SK-N-SH (cell line): ENCODE measurements around the gene DDI2. TPM values are rescaled to one million over a fixed set of nuclear protein-coding genes. Genes with fewer than 3 reads are reported as not detected.

Experiments
- CTCF ChIA-PET: fragments of 300-600, 350-600 bp; formaldehyde crosslinking; extraction: SDS; loops from one replicate; lab custom pipeline; 2021; lab: Yijun Ruan, JAX
- POLR2A ChIA-PET: fragments of 350-600 bp; sonication (Branson Sonifier 250); formaldehyde crosslinking; extraction: SDS; loops from one replicate; lab custom pipeline; 2020; ENCODE audit warnings: antibody characterized with exemption, inconsistent platforms; lab: Yijun Ruan, JAX
- DNase-seq: peaks from one replicate; pipeline ENCODE4 v3.0.0; 2012
- H2AFZ ChIP-seq: fragments of 200-600 bp; sonication (generic); 2 replicates; pipeline ENCODE4 v1.8.1; 2016; ENCODE audit warnings: antibody characterized with exemption, mild to moderate bottlenecking, low read depth
- H3F3A ChIP-seq: fragments of 200-600 bp; sonication (generic); replicated peaks from 2 replicates; pipeline ENCODE3; 2016; ENCODE audit warnings: antibody characterized with exemption, mild to moderate bottlenecking; ENCODE audit not compliant: insufficient read depth
- H3K27ac ChIP-seq, 2 experiments: fragments of 200-500 bp in 1 of 2; fragments of 200-600 bp in 1 of 2; sonication (Bioruptor generic) in 1 of 2; sonication (generic), shearing (Covaris generic) in 1 of 2; 2 replicates each; pipeline versions ENCODE4 v1.5.1 to v1.6.1; 2014 to 2016; ENCODE audit warnings: low read depth in 2 of 2, inconsistent platforms in 1 of 2, low read length in 1 of 2, mild to moderate bottlenecking in 1 of 2, mixed read lengths in 1 of 2
- H3K27me3 ChIP-seq: fragments of 200-600 bp; sonication (generic), shearing (Covaris generic); 2 replicates; pipeline ENCODE4 v1.6.1; 2016; ENCODE audit warnings: mixed run types; ENCODE audit not compliant: insufficient read depth
- H3K36me3 ChIP-seq, 2 experiments: fragments of 200-500 bp in 1 of 2; fragments of 200-600 bp in 1 of 2; sonication (Bioruptor generic) in 1 of 2; sonication (generic) in 1 of 2; replicated peaks in 1 of 2; 2 replicates each; pipeline versions ENCODE3 to v1.5.1; 2014 to 2016; ENCODE audit warnings: low read length in 1 of 2, mild to moderate bottlenecking in 1 of 2; ENCODE audit not compliant: insufficient read depth in 2 of 2, control insufficient read depth in 1 of 2
- H3K4me1 ChIP-seq, 2 experiments: fragments of 200-500 bp in 1 of 2; fragments of 200-600 bp in 1 of 2; sonication (Bioruptor generic) in 1 of 2; sonication (generic), shearing (Covaris generic) in 1 of 2; 2 replicates each; pipeline versions ENCODE4 v1.5.1 to v1.6.1; 2014 to 2016; ENCODE audit warnings: low read depth in 1 of 2, low read length in 1 of 2, mixed run types in 1 of 2; ENCODE audit not compliant: insufficient read depth in 2 of 2, control insufficient read depth in 1 of 2
- H3K4me2 ChIP-seq: fragments of 200-600 bp; sonication (generic), shearing (Covaris generic); 2 replicates; pipeline ENCODE4 v1.6.1; 2017; ENCODE audit warnings: mixed run types
- H3K4me3 ChIP-seq, 2 experiments: fragments of 200-500 bp in 1 of 2; fragments of 200-600 bp in 1 of 2; sonication (Bioruptor generic) in 1 of 2; sonication (generic), shearing (Covaris generic) in 1 of 2; 2 replicates each; pipeline versions ENCODE4 v1.5.1 to v1.8.1; 2014 to 2016; ENCODE audit warnings: low read depth in 2 of 2, inconsistent platforms in 1 of 2, low read length in 1 of 2, mild to moderate bottlenecking in 1 of 2, mixed read lengths in 1 of 2, moderate library complexity in 1 of 2
- H3K79me2 ChIP-seq: fragments of 200-600 bp; sonication (generic); 2 replicates; pipeline ENCODE4 v1.8.1; 2017; ENCODE audit warnings: mild to moderate bottlenecking; ENCODE audit not compliant: insufficient read depth
- H3K9ac ChIP-seq: fragments of 200-600 bp; sonication (generic); 2 replicates; pipeline ENCODE4 v1.6.1; 2017; ENCODE audit warnings: mixed run types
- H3K9me2 ChIP-seq: fragments of 200-600 bp; sonication (generic); 2 replicates; pipeline ENCODE4 v1.6.1; 2017; ENCODE audit warnings: mixed run types
- H3K9me3 ChIP-seq: fragments of 200-600 bp; sonication (generic); 2 replicates; pipeline ENCODE4 v1.6.1; 2017; ENCODE audit warnings: mixed run types, mild to moderate bottlenecking, moderate library complexity
- H4K20me1 ChIP-seq: fragments of 200-600 bp; sonication (generic); 2 replicates; pipeline ENCODE4 v1.6.1; 2017; ENCODE audit warnings: mild to moderate bottlenecking, mixed run types; ENCODE audit not compliant: insufficient read depth
- CHD2 ChIP-seq: fragments of 150-350 bp; IDR thresholded peaks from 2 replicates; pipeline ENCODE4 v1.6.1; 2018; ENCODE audit warnings: low read length; ENCODE audit not compliant: partially characterized antibody
- EP300 ChIP-seq, 2 experiments: IDR thresholded peaks; 2 replicates each; pipeline versions ENCODE4 v1.4.0 to v1.6.1; 2012; ENCODE audit warnings: borderline replicate concordance in 1 of 2, low read depth in 1 of 2, low read length in 1 of 2
- FOXM1 ChIP-seq: IDR thresholded peaks from 2 replicates; pipeline ENCODE4 v1.4.0; 2012; ENCODE audit warnings: low read depth, mild to moderate bottlenecking
- GATA2 ChIP-seq: sonication (generic); formaldehyde crosslinking; IDR thresholded peaks from 2 replicates; pipeline ENCODE4 v1.5.0; 2020; ENCODE audit warnings: mild to moderate bottlenecking, missing genetic modification reagents
- MXI1 ChIP-seq: IDR thresholded peaks from 2 replicates; pipeline ENCODE4 v1.6.1; 2012; ENCODE audit warnings: mild to moderate bottlenecking, low read depth, low read length, improper control_type of control experiment
- NFIC ChIP-seq: IDR thresholded peaks from 2 replicates; pipeline ENCODE4 v1.4.0; 2012; ENCODE audit warnings: borderline replicate concordance
- POLR2AphosphoS5 ChIP-seq: IDR thresholded peaks from 2 replicates; pipeline ENCODE4 v1.6.1; 2012; ENCODE audit warnings: low read depth, low read length
- RAD21 ChIP-seq: IDR thresholded peaks from 2 replicates; pipeline ENCODE4 v1.6.1; 2012; ENCODE audit warnings: mild to moderate bottlenecking, low read length
- RCOR1 ChIP-seq: fragments of 150-350 bp; IDR thresholded peaks from 2 replicates; pipeline ENCODE4 v1.6.1; 2017; ENCODE audit warnings: antibody characterized with exemption, low read length
- SIN3A ChIP-seq: IDR thresholded peaks from 2 replicates; pipeline ENCODE4 v1.6.1; 2012; ENCODE audit warnings: low read depth, mild to moderate bottlenecking, low read length, moderate library complexity, borderline replicate concordance
- WGBS: methylation state at CpG from one replicate; pipeline ENCODE4 v1.1.6; 2017; ENCODE audit warnings: low lambda C conversion rate; 5-methylcytosine and 5-hydroxymethylcytosine counted together
- polyA plus RNA-seq, 3 experiments: library from polyadenylated mRNA; depleted of rRNA; stranded (reverse); fragments of >200 nt; gene quantifications; 2 replicates each; pipeline ENCODE4 v1.2.3, GENCODE V29; 2012
- TF ChIP-seq, protein P1 (sequence below): IDR thresholded peaks from 2 replicates; pipeline ENCODE4 v1.4.0; 2012; ENCODE audit warnings: low read depth, borderline replicate concordance
- TF ChIP-seq, protein P2 (sequence below): fragments of 200-600 bp; sonication (generic); IDR thresholded peaks from 2 replicates; pipeline ENCODE4 v1.6.1; 2017; ENCODE audit warnings: antibody characterized with exemption, mild to moderate bottlenecking, moderate library complexity
- TF ChIP-seq, protein P3 (sequence below): IDR thresholded peaks from 2 replicates; pipeline ENCODE4 v1.4.0; 2012; ENCODE audit warnings: low read depth, borderline replicate concordance
- TF ChIP-seq, protein P4 (sequence below): IDR thresholded peaks from 2 replicates; pipeline ENCODE4; 2012

The DDI2 gene
- polyA plus RNA-seq, 1 of the 3 experiments (the other 2 are of a cell fraction): 2.8 TPM

DNA sequence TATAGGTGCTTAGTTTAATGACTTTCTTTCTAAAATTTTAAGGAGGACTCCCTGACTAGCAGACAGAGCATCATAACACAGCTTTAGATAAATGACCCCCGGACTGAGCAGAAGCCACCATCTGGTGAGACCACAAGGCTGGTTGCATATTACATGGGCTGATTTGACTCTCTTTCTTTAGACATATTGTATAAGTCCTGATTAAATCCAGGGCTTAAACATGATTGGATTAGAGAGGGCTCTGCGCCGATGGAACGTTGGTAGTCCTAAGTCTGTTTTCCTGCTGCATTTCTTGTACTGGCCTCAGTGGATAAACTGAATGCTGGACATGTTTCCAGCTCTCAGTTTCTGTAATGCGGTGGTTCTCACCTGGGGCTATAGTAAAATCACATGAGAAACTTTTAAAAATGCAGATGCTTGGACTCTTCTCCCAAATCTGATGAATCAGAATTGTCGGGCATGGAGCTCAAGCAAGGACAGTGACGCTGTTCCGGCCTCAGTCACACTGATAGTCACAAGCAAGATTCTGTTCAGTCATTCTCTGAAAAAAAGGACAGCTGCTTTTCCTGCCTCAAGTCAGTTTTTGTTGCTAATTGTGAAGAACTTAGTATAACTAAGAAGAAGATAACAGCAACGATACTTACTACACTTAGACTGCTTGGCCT, 16.6 kb downstream of the DDI2 start:
- H3K4me3 ChIP-seq: 0 out of 4 replicates have a peak overlapping the region, but pooled peaks of 1 of the 2 experiments have one; percentile 23
- H3K27ac ChIP-seq: no peak overlapping the region
- H4K20me1 ChIP-seq: no peaks in the 10 kb centered on the region
- H3F3A ChIP-seq: peaks cover 4% of the 10 kb centered on the region
- no peak overlapping the region for H3K4me2 ChIP-seq
- TF ChIP-seq NFIC (no peak), POLR2AphosphoS5 (no peak), GATA2 (CRISPR knock-in tag) (no peak), MXI1 (no peak)
- TF ChIP-seq, protein P1, sequence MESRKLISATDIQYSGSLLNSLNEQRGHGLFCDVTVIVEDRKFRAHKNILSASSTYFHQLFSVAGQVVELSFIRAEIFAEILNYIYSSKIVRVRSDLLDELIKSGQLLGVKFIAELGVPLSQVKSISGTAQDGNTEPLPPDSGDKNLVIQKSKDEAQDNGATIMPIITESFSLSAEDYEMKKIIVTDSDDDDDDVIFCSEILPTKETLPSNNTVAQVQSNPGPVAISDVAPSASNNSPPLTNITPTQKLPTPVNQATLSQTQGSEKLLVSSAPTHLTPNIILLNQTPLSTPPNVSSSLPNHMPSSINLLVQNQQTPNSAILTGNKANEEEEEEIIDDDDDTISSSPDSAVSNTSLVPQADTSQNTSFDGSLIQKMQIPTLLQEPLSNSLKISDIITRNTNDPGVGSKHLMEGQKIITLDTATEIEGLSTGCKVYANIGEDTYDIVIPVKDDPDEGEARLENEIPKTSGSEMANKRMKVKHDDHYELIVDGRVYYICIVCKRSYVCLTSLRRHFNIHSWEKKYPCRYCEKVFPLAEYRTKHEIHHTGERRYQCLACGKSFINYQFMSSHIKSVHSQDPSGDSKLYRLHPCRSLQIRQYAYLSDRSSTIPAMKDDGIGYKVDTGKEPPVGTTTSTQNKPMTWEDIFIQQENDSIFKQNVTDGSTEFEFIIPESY: no peak
- TF ChIP-seq, protein P2, sequence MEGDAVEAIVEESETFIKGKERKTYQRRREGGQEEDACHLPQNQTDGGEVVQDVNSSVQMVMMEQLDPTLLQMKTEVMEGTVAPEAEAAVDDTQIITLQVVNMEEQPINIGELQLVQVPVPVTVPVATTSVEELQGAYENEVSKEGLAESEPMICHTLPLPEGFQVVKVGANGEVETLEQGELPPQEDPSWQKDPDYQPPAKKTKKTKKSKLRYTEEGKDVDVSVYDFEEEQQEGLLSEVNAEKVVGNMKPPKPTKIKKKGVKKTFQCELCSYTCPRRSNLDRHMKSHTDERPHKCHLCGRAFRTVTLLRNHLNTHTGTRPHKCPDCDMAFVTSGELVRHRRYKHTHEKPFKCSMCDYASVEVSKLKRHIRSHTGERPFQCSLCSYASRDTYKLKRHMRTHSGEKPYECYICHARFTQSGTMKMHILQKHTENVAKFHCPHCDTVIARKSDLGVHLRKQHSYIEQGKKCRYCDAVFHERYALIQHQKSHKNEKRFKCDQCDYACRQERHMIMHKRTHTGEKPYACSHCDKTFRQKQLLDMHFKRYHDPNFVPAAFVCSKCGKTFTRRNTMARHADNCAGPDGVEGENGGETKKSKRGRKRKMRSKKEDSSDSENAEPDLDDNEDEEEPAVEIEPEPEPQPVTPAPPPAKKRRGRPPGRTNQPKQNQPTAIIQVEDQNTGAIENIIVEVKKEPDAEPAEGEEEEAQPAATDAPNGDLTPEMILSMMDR: no peak
- TF ChIP-seq, protein P3, sequence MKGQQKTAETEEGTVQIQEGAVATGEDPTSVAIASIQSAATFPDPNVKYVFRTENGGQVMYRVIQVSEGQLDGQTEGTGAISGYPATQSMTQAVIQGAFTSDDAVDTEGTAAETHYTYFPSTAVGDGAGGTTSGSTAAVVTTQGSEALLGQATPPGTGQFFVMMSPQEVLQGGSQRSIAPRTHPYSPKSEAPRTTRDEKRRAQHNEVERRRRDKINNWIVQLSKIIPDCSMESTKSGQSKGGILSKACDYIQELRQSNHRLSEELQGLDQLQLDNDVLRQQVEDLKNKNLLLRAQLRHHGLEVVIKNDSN: no peak
- TF ChIP-seq, protein P4, sequence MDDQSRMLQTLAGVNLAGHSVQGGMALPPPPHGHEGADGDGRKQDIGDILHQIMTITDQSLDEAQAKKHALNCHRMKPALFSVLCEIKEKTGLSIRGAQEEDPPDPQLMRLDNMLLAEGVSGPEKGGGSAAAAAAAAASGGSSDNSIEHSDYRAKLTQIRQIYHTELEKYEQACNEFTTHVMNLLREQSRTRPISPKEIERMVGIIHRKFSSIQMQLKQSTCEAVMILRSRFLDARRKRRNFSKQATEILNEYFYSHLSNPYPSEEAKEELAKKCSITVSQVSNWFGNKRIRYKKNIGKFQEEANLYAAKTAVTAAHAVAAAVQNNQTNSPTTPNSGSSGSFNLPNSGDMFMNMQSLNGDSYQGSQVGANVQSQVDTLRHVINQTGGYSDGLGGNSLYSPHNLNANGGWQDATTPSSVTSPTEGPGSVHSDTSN: no peak
- H3K4me1 ChIP-seq: no peaks in the 10 kb centered on the region
- ChIA-PET POLR2A (no interaction called here), CTCF (interaction anchor here (0.7 to 1.4 kb wide), 2 partner anchors 11 to 39 kb away, joined by 3 to 4 read pairs; no protein-coding TSS in a partner anchor)
- no peak for DNase-seq
- H3K36me3 ChIP-seq: peaks cover 38 to 76% of the 10 kb centered on the region in 2 experiments
- no peaks in the 10 kb centered on the region for H3K9me3 ChIP-seq
- no peaks in the 10 kb centered on the region for H3K9me2 ChIP-seq
- no peak overlapping the region for H3K9ac ChIP-seq
- H2AFZ ChIP-seq: no peak overlapping the region
- no peaks in the 10 kb centered on the region for H3K27me3 ChIP-seq
- H3K79me2 ChIP-seq: peaks cover 13% of the 10 kb centered on the region
- 90% methylated on average over 9 of the region's 9 CpGs for WGBS

DNA sequence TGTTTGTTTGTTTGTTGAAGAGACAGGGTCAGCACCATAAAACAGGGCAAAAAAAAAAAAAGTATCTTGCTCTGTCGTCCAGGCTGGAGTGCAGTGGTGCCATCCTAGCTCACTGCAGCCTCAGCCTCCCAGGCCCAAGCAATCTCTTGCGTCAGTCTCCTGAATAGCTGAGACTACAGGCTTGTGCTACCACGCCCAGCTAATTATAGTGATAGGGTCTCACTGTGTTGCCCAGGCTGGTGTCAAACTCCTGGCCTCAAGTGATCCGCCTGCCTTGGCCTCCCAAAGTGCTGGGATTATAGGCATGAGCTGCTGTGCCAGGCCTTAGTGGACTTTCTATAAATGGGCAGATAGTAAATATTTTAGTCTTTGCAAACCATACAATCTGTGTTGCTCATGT, 19.2 kb downstream of the DDI2 start:
- H3K79me2 ChIP-seq: no peaks in the 10 kb centered on the region; the same call in none of the 2 replicates
- no peak overlapping the region for H3K4me2 ChIP-seq
- no peak for TF ChIP-seq FOXM1
- no peak for TF ChIP-seq RCOR1
- TF ChIP-seq, protein P4: no peak
- TF ChIP-seq RAD21: no peak
- TF ChIP-seq, protein P3: no peak
- no peak for TF ChIP-seq EP300 (IDR thresholded peaks at IDR 0.05; ENCODE audit: borderline replicate concordance in 1 of 2, low read depth in 1 of 2, low read length in 1 of 2)
- TF ChIP-seq CHD2: no peak
- no peak for TF ChIP-seq SIN3A
- no peak overlapping the region for H3K9ac ChIP-seq
- no peaks in the 10 kb centered on the region for H3K27me3 ChIP-seq
- ChIA-PET CTCF (no interaction called here), POLR2A (no interaction called here)
- H3K4me3 ChIP-seq: no peak overlapping the region
- H4K20me1 ChIP-seq: no peaks in the 10 kb centered on the region
- no peak overlapping the region for H3K27ac ChIP-seq
- DNase-seq: no peak
- no peaks in the 10 kb centered on the region for H3K9me2 ChIP-seq
- peaks cover 4% of the 10 kb centered on the region for H3F3A ChIP-seq
- no peaks in the 10 kb centered on the region for H3K9me3 ChIP-seq
- no peak overlapping the region for H2AFZ ChIP-seq
- WGBS: 96% methylated on average over 4 of the region's 4 CpGs
- H3K4me1 ChIP-seq: no peaks in the 10 kb centered on the region
- H3K36me3 ChIP-seq: peaks cover 45 to 71% of the 10 kb centered on the region in 2 experiments
